H9 (cell line): ENCODE measurements around the gene SEPTIN2. TPM values are rescaled to one million over a fixed set of nuclear protein-coding genes. Genes with fewer than 3 reads are reported as not detected.
A peak's percentile ranks its signal among the peaks of the same experiment; 100 is the strongest.

Experiments used
- DNase-seq: peaks from one replicate; pipeline ENCODE4 v3.0.0-alpha.2; 2017
- H2AFZ ChIP-seq: one replicate; pipeline ENCODE4 v1.6.1; 2013; ENCODE audit warnings: mild to moderate bottlenecking, low read length, control low read depth, moderate library complexity
- H2AK5ac ChIP-seq: 2 replicates; pipeline ENCODE4 v1.6.1; 2013; ENCODE audit warnings: low read length, control low read depth, mixed read lengths; ENCODE audit not compliant: insufficient read length
- H2BK120ac ChIP-seq: one replicate; pipeline ENCODE4 v1.6.1; 2013; ENCODE audit warnings: low read depth, mild to moderate bottlenecking, low read length, control low read depth, inconsistent platforms; ENCODE audit not compliant: poor library complexity, severe bottlenecking
- H2BK12ac ChIP-seq: 2 replicates; pipeline ENCODE4 v1.6.1; 2013; ENCODE audit warnings: low read length, control low read depth, mixed read lengths, low read depth; ENCODE audit not compliant: insufficient read length
- H2BK15ac ChIP-seq: 2 replicates; pipeline ENCODE4 v1.6.1; 2013; ENCODE audit warnings: low read depth, low read length, control low read depth
- H2BK20ac ChIP-seq: one replicate; pipeline ENCODE4 v1.6.1; 2013; ENCODE audit warnings: low read depth, mild to moderate bottlenecking, low read length, control low read depth, inconsistent platforms; ENCODE audit not compliant: poor library complexity, severe bottlenecking
- H2BK5ac ChIP-seq: 2 replicates; pipeline ENCODE4 v1.6.1; 2013; ENCODE audit warnings: low read length, control low read depth, mixed read lengths; ENCODE audit not compliant: insufficient read length
- H3K14ac ChIP-seq: 2 replicates; pipeline ENCODE4 v1.6.1; 2013; ENCODE audit warnings: low read length, control low read depth; ENCODE audit not compliant: insufficient read depth
- H3K18ac ChIP-seq: 2 replicates; pipeline ENCODE4 v1.6.1; 2013; ENCODE audit warnings: low read depth, mild to moderate bottlenecking, mixed read lengths, low read length, control low read depth; ENCODE audit not compliant: insufficient read length
- H3K23ac ChIP-seq: 2 replicates; pipeline ENCODE4 v1.6.1; 2013; ENCODE audit warnings: low read length, control low read depth, mixed read lengths, low read depth; ENCODE audit not compliant: insufficient read length
- H3K23me2 ChIP-seq: 2 replicates; pipeline ENCODE4 v1.6.1; 2013; ENCODE audit warnings: low read depth, mild to moderate bottlenecking, mixed read lengths, low read length, control low read depth; ENCODE audit not compliant: insufficient read length, poor library complexity, severe bottlenecking
- H3K27ac ChIP-seq: 2 replicates; pipeline ENCODE4 v1.5.1; 2013; ENCODE audit warnings: low read length, control low read depth, mixed read lengths, low read depth; ENCODE audit not compliant: insufficient read length
- H3K27me3 ChIP-seq: 2 replicates; pipeline ENCODE4 v1.6.1; 2013; ENCODE audit warnings: low read length, control low read depth, inconsistent platforms; ENCODE audit not compliant: insufficient read depth
- H3K4ac ChIP-seq: 2 replicates; pipeline ENCODE4 v1.6.1; 2013; ENCODE audit warnings: low read depth, mild to moderate bottlenecking, control low read depth, inconsistent platforms, low read length, moderate library complexity
- H3K4me1 ChIP-seq: 2 replicates; pipeline ENCODE4 v1.6.1; 2013; ENCODE audit warnings: low read length, control low read depth, inconsistent platforms; ENCODE audit not compliant: insufficient read depth
- H3K4me2 ChIP-seq: 2 replicates; pipeline ENCODE4 v1.6.1; 2013; ENCODE audit warnings: low read length, control low read depth, mixed read lengths; ENCODE audit not compliant: insufficient read length, insufficient read depth
- H3K56ac ChIP-seq: 2 replicates; pipeline ENCODE4 v1.6.1; 2013; ENCODE audit warnings: low read depth, mild to moderate bottlenecking, mixed read lengths, low read length, control low read depth; ENCODE audit not compliant: insufficient read length
- H3K79me1 ChIP-seq: 2 replicates; pipeline ENCODE4 v1.6.1; 2013; ENCODE audit warnings: low read depth, mild to moderate bottlenecking, moderate library complexity, low read length, control low read depth, inconsistent platforms; ENCODE audit not compliant: insufficient read depth, poor library complexity, severe bottlenecking
- H3K79me2 ChIP-seq: 2 replicates; pipeline ENCODE4 v1.6.1; 2013; ENCODE audit warnings: low read length, control low read depth, inconsistent platforms; ENCODE audit not compliant: insufficient read depth
- H3K9ac ChIP-seq: 2 replicates; pipeline ENCODE4 v1.6.1; 2013; ENCODE audit warnings: low read length, control low read depth, mixed read lengths; ENCODE audit not compliant: insufficient read length; ENCODE audit errors: extremely low read depth
- H3K9me3 ChIP-seq: one replicate; pipeline ENCODE4 v1.6.1; 2013; ENCODE audit warnings: low read depth, low read length, inconsistent platforms; ENCODE audit not compliant: control insufficient read depth
- H3T11ph ChIP-seq: one replicate; pipeline ENCODE4 v1.6.1; 2013; ENCODE audit warnings: mild to moderate bottlenecking, low read length, control low read depth, inconsistent platforms
- H4K20me1 ChIP-seq: one replicate; pipeline ENCODE4 v1.6.1; 2013; ENCODE audit not compliant: control insufficient read depth, insufficient read length, insufficient read depth
- H4K5ac ChIP-seq: 2 replicates; pipeline ENCODE4 v1.6.1; 2013; ENCODE audit warnings: low read depth, mild to moderate bottlenecking, mixed read lengths, low read length, control low read depth; ENCODE audit not compliant: insufficient read length
- H4K8ac ChIP-seq: replicated peaks from 2 replicates; pipeline ENCODE4 v1.6.1; 2013; ENCODE audit warnings: low read length, control low read depth, mixed read lengths, low read depth; ENCODE audit not compliant: insufficient read length
- H4K91ac ChIP-seq: 2 replicates; pipeline ENCODE4 v1.6.1; 2013; ENCODE audit warnings: low read depth, mild to moderate bottlenecking, moderate library complexity, mixed read lengths, low read length, control low read depth; ENCODE audit not compliant: insufficient read length
- H3K27ac Mint-ChIP-seq, 3 experiments: 2 replicates in 2 of 3; 3 replicates in 1 of 3; pipeline ENCODE4 v1.8.0; 2020 to 2021; ENCODE audit warnings: mixed read lengths in 3 of 3, mild to moderate bottlenecking in 1 of 3, moderate library complexity in 1 of 3
- H3K27me3 Mint-ChIP-seq: 2 replicates; pipeline ENCODE4 v1.8.0; 2021; ENCODE audit warnings: low read depth, mild to moderate bottlenecking, moderate library complexity, mixed read lengths
- H3K36me3 Mint-ChIP-seq, 3 experiments: 2 replicates in 2 of 3; 3 replicates in 1 of 3; pipeline ENCODE4 v1.8.0; 2020 to 2021; ENCODE audit warnings: low read depth in 3 of 3, mixed read lengths in 3 of 3; ENCODE audit not compliant: insufficient read depth in 1 of 3
- H3K4me1 Mint-ChIP-seq, 2 experiments: 2 replicates each; pipeline ENCODE4 v1.8.0; 2020; ENCODE audit warnings: mixed read lengths in 2 of 2
- H3K4me3 Mint-ChIP-seq, 2 experiments: 2 replicates in 1 of 2; 3 replicates in 1 of 2; pipeline ENCODE4 v1.8.0; 2020 to 2021; ENCODE audit warnings: mild to moderate bottlenecking in 2 of 2, mixed read lengths in 2 of 2, moderate library complexity in 1 of 2
- H3K9me3 Mint-ChIP-seq, 2 experiments: 2 replicates in 1 of 2; 3 replicates in 1 of 2; pipeline ENCODE4 v1.8.0; 2020; ENCODE audit warnings: mild to moderate bottlenecking in 2 of 2, mixed read lengths in 2 of 2, moderate library complexity in 1 of 2
- CTCF ChIP-seq: fragments of 200-600 bp; sonication (generic); conservative IDR thresholded peaks from 3 replicates; pipeline ENCODE4 v1.8.0; 2021; ENCODE audit warnings: antibody characterized with exemption, mild to moderate bottlenecking
- WGBS: extraction: QIAGEN DNeasy Blood & Tissue Kit; methylation state at CpG from one replicate; pipeline ENCODE4 v1.1.7; 2013; ENCODE audit warnings: missing lambda C conversion rate, low lambda C conversion rate, mixed read lengths; ENCODE audit not compliant: insufficient read length; ENCODE audit errors: extremely low coverage; 5-methylcytosine and 5-hydroxymethylcytosine counted together
- total RNA-seq: library from RNA; stranded (reverse); gene quantifications from 2 replicates; pipeline ENCODE4 v1.2.1, GENCODE V29; 2021

SEPTIN2 gene
- total RNA-seq, 1 experiment from 2014 or later: 385 TPM

DNA sequence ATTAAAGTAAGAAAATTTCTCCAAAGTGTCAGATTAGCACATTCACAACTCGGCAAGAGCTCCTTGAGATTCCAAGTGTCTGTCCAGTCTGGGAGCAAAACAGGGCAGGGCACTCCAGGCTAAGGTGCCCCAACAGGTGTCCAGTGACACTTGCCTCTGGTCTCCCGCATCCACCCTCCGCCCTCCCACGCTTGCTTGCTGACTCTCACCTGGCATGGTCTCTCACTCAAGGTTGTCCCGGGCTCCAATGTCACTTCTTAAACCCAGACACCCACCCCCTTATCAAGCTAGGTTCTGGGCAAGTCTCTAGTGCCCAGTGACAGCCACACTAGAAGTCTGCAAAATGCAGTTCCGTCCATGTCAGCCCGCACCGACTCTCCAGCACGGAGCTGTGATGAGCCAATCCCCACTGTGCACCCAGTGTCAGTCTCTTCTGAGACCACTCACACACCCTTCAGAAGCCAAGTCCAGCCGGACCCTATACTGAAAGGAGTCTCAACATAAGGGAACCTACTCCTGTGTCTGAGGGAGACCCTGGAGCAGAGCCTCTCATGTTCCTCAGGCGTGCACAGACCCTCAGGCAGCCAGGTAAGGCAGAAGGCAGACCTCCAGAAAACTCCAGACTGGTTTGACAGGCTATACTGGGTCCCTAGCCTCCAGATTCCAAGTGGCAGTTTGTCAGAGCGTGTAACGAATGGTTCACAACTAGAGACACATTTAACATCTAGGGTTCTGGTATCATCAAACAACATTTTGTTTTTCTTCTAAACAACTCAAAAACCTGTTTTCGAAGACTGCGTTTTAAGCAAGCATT is 45.8 kb upstream of the SEPTIN2 start:
- Histone ChIP-seq H3K14ac (no peak overlapping the region; the same call in 1 of the 2 replicates), H3K56ac (no peak overlapping the region), H2BK120ac (no peak overlapping the region), H3K9ac (no peak overlapping the region), H3K4me1 (no peaks in the 10 kb centered on the region; the same call in 1 of the 2 replicates), H3K79me1 (peaks cover 8% of the 10 kb centered on the region), H3K4ac (no peak overlapping the region), H2AK5ac (no peak overlapping the region), H3K79me2 (peaks cover 15% of the 10 kb centered on the region; the same call in 1 of the 2 replicates), H3T11ph (no peak overlapping the region), H2BK20ac (no peak overlapping the region), H3K4me2 (no peak overlapping the region), H4K8ac (no peak overlapping the region), H2BK5ac (no peak overlapping the region), H4K5ac (no peak overlapping the region), H4K20me1 (peaks cover 2% of the 10 kb centered on the region), H2AFZ (no peak overlapping the region), H3K27ac (no peak overlapping the region), H2BK15ac (no peak overlapping the region), H3K27me3 (no peaks in the 10 kb centered on the region), H2BK12ac (no peak overlapping the region), H3K18ac (no peak overlapping the region), H3K23me2 (peaks cover 6% of the 10 kb centered on the region), H4K91ac (no peak overlapping the region), H3K9me3 (no peaks in the 10 kb centered on the region), H3K23ac (no peak overlapping the region)
- H3K27me3 Mint-ChIP-seq: no peaks in the 10 kb centered on the region
- H3K27ac Mint-ChIP-seq: peak overlapping the region in 1 of 3 experiments; percentile 69; a peak in 1 of 7 replicates
- H3K9me3 Mint-ChIP-seq: no peaks in the 10 kb centered on the region
- H3K36me3 Mint-ChIP-seq: peaks cover 20 to 35% (median 28%) of the 10 kb centered on the region in 3 experiments; a peak in 6 of 7 replicates
- H3K4me3 Mint-ChIP-seq: no peak overlapping the region; a peak in 1 of 5 replicates
- peaks cover 35 to 48% of the 10 kb centered on the region in 2 experiments for H3K4me1 Mint-ChIP-seq
- no peak for TF ChIP-seq CTCF
- peak; percentile 22 for DNase-seq
- no CpG with 5 or more reads among the region's 15 CpGs for WGBS
